ENCODE results near the gene FGB.
"Not testable (repeated sequence)": the region's sequence is repeated elsewhere in the genome, so short reads cannot be mapped to it uniquely, and the experiment has no call there.

The FGB gene

DNA sequence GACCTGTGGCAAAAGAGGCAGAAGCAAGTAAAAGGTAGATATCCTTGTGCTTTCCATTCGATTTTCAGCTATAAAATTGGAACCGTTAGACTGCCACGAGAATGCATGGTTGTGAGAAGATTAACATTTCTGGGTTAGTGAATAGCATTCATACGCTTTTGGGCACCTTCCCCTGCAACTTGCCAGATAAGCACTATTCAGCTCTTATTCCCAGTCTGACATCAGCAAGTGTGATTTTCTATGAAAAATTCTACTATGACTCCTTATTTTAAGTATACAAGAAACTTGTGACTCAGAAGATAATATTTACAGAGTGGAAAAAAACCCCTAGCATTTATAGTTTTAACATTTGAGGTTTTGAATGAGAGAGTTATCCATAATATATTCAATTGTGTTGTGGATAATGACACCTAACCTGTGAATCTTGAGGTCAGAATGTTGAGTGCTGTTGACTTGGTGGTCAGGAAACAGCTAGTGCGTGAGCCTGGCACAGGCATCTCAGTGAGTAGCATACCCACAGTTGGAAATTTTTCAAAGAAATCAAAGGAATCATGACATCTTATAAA lies 3.9 kb downstream of the FGB start:
- no peak for DNase-seq

DNA sequence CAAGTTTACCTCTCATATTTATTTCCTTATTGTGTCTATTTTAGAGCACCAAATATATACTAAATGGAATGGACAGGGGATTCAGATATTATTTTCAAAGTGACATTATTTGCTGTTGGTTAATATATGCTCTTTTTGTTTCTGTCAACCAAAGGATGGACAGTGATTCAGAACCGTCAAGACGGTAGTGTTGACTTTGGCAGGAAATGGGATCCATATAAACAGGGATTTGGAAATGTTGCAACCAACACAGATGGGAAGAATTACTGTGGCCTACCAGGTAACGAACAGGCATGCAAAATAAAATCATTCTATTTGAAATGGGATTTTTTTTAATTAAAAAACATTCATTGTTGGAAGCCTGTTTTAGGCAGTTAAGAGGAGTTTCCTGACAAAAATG lies 6.2 kb downstream of the FGB start:
- no peak for DNase-seq

DNA sequence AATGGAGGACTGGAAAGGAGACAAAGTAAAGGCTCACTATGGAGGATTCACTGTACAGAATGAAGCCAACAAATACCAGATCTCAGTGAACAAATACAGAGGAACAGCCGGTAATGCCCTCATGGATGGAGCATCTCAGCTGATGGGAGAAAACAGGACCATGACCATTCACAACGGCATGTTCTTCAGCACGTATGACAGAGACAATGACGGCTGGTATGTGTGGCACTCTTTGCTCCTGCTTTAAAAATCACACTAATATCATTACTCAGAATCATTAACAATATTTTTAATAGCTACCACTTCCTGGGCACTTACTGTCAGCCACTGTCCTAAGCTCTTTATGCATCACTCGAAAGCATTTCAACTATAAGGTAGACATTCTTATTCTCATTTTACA lies 6.8 kb downstream of the FGB start:
- no peak for DNase-seq

DNA sequence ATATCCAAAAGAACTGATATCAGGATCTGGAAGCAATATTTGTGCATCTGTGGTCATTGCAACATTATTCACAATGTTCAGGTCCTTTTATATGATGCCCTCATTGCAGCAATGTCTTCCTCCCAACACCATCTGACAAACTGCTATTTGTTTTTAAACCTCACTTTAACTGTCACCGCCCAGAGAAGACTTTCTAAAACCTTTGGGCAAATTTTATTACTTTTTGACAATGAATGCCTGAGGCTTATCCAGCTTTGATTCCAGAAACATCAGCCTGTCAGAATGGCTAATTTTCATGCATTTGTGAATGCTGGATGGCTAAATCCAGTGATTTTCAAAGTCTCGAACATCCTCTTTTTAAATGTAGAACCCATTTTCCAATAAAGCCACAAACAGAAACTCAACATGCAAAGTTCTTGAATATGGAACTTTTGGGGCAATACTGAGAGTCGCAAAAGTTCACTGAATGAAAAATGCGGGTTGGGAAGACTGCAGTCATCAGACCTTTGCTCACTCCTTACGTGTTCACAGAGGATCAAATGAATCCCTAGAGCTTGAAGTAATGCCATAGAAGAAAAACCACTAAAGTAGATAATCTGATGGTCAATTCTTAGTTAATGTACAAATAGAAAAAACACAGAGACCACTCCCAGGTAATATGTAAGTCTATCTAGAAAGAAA lies 10.5 kb downstream of the FGB start:
- no peak for DNase-seq

DNA sequence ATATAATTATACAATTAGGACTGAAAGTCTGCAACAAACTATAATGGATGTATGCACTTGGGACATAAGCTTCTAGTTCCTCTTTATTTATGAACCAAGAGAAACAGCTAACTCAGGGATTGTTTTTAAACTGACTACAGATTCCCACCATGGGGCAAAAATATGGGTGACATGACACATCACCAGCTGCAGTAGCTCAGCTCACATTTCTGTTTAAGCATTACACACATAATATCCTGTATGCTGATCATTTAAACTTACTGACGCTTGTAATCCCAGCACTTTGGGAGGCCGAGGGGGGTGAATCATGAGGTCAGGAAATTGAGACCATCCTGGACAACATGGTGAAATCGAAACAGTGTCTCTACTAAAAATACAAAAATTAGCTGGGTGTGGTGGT lies 11.5 kb downstream of the FGB start:
- no peak for DNase-seq

DNA sequence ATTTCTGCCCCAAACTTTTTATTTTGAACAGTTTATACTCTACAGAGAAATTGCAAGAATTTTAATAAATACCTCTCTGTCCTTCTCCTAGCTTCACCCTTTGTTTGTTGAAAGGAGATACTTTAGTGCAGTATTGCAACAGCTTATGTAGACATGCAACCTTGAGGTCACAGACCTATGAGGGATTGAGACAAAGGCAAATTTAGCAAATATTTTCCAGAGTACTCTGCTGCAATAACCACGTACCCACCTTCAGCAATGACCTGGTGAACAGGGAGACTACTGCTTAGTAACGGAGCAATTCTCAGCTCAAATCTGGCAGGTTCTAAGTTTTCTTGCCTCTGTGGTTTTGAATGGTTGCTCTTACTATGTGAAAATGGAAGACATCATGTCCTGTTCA lies 14.5 kb downstream of the FGB start:
- no peak for DNase-seq

DNA sequence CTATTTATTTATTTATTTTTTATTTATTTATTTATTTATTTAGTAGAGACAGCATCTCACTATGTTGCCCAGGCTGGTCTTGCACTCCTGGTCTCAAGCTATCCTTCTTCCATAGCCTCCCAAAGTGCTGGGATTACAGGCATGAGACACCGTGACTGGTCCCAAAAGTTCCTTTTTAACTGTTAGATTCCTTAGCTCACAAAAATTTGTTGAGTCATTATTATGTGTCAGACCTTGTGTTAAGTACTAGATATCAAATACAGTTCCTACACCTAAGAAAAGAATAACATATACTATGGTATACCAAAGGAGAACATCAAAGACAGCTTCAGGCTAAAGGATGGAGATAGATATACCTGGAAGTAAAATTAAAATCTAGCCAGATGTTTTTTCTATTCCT lies 16.1 kb downstream of the FGB start:
- DNase-seq: no peak

DNA sequence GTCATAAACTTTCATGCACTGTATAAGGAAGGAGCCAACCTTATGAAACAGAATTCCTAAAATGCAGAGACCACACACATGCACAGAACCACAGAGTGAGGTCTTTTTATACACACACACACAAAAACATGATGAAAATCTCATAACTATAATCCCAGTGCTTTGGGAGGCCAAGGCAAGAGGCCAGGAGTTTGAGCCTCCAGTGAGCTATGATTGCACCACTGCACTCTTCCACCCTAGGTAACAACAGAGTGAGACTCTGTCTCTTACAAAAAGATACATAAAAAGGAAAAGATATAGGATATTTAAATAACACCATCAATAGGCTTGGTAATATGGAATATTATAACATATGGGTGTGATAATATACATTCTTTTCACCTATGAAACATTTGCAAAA lies 17.1 kb downstream of the FGB start:
- no peak for DNase-seq

DNA sequence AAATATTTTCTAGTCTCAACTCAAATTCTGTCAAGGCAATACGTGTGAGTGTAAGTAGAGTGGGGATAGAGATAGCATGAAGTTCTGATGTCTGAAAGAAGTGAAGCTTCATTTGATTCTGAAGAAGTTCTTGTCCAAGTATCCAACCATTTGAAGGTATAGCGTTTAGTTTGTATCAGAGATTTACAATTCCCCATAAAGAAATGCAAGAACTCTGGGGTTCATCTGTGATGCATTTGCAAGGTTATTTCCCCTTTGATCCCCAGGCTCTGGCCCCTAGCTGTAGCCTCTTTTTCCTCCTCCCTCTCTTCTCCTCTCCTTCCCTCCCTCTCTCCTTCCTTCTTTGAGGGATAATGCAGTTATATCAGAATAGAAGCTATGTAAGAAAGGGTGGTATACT lies 19.9 kb downstream of the FGB start:
- DNase-seq: no peak

DNA sequence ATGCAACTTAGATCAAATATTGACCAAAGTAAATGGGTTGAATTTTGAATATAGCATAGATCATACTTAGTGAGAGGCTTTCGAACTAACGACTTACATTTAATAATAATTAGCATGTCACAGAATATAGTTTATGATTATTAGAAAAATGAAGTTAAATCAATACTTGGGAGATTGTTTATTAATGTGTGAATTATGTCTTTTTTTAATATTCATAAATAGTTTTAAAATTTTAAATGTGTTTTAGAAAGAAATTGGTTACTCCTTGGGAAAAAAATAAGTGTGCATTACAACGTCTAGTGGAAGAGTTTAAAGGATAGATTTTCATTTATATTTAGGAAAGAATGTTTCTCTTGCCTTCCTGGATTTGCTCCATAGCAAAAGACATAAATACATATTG lies 20.4 kb downstream of the FGB start:
- DNase-seq: no peak

DNA sequence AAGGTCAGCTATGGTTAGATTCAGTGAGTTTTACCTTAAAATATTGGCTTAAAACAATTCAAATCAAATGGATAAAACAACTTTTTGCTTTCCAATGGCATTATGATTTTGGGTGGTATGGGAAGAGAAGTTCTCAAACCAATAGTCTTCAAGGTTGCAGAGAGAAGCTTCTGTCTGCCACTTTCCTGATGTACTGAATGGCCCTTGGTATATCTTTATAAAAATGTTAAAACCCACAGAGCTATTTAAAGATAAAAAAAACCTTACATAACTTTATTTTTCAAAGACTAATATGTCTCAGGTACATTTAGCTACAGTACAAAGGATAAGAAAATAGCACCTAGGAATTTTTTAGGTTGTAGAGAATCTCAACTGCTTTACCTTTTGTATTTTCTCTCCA lies 20.9 kb downstream of the FGB start:
- no peak for DNase-seq

DNA sequence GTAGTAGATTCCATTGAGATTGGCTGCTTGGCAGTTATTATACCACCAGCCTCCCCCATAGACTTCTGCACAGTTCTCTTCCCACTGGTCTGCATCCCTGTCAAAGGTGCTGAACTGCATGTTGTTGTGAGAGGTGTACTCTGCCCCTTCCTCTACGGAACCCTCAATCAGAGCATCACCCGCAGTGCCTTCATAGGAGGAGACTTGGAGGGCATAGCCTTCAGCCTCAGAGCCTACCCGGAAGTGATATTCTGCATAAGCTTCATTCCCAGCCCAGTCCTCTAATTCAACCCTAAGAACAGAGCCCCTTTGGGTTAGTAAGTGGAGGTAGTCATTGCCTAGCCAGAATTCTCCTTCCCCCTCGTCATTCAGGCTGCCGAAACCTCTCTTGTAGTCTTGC lies 21.4 kb downstream of the FGB start:
- DNase-seq: no peak

DNA sequence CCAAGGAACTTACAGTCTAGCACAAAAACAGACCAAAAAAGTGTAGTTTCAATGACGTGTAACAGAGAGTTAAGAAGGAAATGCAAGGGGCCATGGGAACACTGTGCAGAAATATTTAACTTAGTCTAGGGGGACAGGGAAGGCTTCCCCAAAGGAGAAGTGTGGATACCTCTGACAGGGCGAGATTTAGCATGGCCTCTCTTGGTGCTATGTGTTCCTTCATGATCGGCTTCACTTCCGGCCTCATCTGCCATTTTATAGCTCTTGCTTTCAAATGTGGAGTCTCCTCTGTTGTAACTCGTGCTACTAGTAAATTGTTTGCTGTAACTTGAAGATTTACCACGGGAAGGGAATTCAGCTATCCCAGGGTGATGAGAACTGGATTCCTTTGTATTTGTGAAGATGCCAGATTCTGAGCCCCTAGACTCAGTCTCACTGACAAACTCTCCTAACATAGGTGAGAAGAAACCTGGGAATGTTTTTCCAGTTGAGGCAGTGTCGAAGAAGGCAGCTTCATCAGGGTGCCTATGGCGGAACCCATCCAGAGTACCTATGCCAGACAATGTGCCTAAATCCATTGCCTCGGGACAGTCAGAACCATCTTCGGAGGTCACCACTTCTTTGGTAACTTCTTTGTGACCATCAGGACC lies 22.7 kb downstream of the FGB start:
- DNase-seq: no peak

DNA sequence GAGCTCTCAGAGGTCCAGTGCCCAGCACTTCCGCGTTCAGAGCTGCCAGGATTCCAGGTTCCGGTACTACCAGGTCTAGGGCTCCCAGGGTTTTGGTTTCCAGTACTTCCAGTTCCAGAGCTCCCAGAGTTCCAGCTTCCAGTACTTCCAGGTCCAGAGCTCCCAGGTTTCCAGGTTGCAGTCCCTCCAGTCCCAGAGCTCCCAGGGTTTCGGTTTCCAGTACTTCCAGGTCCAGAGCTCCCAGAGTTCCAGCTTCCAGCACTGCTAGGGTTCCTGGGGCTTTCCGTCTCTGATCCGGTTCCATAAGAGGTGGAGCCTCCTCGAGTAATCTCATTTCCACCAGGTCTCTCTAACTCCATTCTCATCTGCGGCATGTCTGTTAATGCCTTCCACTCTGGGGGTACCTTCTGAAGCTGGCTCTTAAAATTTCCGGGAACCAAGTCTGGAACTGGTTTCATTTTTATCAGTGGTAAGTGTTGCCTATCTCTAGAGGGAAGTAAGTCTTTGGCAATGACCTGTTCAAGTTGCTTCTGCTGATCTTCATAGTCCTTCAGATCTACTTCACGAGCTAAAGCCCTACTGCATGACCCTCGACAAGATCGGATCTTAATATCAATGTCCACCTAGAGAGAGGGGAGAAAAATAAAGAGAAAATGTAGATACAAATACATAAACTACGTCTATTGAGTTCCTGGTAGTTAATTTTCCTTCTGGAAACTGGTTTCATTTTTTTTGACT lies 23.7 kb downstream of the FGB start:
- no peak for DNase-seq

DNA sequence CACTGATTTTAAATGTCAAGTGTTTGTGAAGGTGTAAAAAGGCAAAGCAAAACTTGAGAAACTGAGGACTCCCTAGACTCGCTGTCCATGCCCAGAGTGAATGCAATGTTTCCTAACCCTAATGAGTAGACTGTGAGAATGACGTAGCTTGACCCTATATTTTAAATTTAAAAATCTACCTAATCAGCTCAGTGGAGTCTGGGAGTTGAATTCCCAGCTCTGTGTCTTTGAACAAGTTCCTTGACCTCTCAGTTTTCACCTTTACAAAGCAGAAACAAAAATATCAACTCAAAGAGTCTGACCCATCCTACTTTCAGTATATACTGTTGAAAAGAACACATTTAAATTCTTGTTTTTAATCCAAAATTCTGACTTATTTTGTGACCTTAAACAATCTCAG lies 25.4 kb downstream of the FGB start:
- DNase-seq: no peak

DNA sequence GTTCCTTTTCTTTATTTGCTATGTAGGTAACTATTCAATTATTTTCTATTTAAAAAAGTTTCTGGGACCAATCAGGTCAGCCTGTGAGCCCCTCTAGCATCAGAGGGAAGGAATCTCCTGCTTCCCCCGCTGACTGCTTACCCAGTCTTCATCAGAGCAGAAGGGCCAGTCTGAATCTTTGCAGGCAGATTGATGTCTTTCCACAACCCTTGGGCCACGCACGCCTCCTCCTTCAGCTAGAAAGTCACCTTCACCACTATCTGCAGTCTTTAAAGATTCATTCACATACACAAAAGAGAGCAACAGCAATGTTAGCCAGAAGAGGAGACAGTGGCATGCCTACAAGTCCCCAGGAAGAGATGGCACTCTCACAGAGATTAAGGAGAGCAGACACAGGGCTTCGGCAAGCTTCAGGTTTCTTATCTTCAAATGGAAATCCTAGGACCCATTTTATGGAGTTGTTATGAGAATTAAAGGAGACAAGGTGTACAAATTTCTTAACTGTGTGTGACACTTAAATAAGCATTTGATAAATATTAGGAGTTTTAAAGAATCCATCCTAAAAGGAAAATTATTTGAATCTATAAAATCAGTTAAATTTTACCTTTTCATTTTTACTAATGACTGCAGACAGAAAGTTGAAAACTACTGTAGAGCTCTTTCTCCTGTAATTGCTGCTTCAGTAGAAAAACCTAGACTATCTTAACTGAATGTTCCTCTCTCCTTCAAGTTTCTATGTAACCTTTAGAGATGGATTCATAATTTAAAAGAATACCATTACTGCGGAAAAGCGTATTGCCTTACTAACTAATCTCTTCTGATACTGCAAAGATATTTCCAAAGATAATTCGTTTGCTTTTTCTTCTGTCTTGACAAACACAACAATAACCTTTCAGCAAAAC lies 26.7 kb downstream of the FGB start:
- no peak for DNase-seq

DNA sequence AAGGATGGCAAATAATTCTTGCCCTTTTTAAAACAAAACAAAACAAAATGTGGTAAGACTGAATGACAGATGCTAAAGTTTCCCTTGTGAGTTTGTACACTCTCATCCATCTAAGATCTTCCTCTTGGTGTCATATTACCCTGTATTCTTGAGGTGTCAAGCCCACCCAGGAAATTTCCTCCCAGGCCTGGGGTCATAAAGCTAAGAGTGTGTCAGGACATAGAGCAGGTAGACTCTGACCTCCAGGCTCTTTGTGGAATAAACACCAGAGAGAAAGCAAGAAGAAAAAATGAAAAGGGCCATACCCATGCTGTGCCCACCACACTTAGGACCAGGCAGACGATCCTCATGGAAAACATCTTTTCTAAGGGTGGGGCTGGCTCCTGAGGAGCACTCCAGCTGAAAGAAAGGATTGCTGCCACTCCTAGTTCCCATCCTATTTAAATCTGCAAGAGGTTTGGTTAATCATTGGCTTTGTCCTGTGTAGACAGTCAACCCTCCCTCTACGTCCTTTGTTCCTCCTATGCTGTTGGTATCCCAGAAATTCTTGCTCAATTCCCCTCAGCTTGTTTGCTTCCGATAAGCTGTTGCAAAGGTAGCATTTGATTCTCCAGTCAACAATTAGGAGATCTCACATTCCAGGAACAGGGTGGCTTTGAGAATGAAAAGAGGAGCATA lies 27.7 kb downstream of the FGB start, which contains the start of gene FGA:
Gene FGA (minus strand): TSS at position 414 of the 678 bp plus-strand sequence. CDS start 55 bp downstream, at position 359.
- no peak for DNase-seq

DNA sequence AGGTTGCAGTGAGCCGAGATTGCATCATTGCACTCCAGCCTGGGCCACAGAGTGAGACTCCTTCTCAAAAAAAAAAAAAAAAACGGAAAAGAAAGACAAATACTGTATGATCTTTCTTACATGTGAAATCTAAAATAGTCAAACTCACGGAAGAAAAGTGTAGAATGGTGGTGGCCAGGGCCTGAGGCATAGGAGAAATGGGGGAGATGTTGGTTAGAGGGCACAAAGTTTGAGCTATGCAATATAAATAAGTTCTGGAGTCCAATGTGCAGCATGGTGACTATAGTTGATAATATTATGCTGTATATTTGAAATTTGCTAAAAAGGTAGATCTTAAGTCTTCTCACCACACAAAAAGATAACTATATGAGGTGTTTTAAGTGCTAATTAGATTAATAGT lies 29.1 kb downstream of the FGB start:
- DNase-seq: no peak

DNA sequence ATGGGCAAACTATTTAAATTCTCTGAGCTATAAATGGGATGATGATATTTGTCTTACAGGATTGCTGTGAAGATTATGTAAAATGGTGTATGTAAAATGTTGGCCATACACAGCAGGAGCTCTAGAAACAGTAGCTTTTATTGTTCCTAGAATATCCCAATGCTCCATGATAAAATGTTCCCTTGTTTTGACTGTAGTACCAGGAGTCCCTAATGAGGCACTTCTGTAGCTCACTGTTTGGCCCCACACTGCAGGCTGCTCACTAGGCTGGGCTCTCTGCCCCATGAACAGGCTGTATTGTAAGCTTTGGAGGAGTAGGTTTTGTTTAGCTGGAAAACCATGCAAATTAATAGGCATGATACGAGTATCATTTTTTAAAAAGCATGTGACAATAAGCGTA lies 31.1 kb downstream of the FGB start:
- DNase-seq: no peak

DNA sequence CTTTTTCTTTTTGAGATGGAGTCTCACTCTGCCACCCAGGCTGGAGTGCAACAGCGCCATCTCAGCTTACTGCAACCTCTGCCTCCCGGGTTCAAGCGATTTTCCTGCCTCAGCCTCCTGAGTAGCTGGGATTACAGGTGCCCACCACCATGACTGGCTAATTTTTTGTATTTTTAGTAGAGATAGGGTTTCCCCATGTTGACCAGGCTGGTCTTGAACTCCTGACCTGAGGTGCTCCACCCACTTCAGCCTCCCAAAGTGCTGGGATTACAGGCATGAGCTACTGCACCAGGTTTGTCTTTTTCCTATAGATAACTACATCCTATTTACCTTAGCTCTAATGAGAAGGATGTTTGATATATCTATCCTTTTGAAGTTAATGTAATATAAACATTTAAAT lies 31.5 kb downstream of the FGB start:
- DNase-seq: not testable (repeated sequence)

DNA sequence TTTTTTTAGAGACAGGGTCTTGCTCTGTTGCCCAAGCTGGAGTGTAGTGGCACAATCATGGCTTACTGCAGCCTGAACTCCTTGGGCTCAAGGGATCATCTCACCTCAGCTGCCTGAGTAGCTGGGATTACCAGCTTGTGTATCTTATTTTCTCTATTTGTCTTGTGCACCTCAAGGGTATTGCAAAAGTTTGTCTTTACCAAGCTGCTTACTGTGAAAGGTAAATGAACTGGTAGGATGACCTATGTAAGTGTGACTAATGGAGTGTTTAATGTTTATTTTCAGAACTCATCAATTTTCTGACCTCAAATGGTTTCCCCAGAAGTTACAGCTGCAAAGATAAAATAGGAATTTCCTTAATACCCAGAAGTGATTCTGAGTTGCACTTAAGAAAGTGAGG lies 33.0 kb downstream of the FGB start:
- no peak for DNase-seq

DNA sequence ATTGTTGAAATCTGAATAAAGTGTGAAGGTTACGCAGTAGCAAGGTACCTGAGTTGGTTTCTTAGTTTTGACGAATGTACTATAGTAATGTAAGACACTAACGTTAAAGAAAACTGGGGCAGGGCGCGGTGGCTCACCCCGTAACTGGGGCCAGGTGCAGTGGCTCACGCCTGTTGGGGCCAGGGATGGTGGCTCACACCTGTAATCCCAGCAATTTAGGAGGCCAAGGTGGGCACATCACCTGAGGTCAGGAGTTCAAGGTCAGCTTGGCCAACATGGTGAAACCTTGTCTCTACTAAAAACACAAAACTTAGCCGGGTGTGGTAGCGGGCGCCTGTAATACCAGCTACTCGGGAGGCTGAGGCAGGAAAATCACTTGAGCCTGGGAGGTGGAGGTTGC lies 34.5 kb downstream of the FGB start:
- not testable (repeated sequence) for DNase-seq
